MM.1S (cell line): Measurements from ENCODE around the gene SYCP3.

ENCODE experiments used
- DNase-seq: peaks from one replicate; pipeline ENCODE4 v3.0.0-alpha.2; 2015
- H2AFZ ChIP-seq: fragments of 300-600 bp; sonication (generic); 2 replicates; pipeline ENCODE4 v1.6.0; 2016; ENCODE audit warnings: antibody characterized with exemption, low read length
- H3F3A ChIP-seq: fragments of 300-600 bp; sonication (generic); 2 replicates; pipeline ENCODE4 v1.6.1; 2016; ENCODE audit warnings: mild to moderate bottlenecking, antibody characterized with exemption, low read length, moderate library complexity, mixed read lengths; ENCODE audit not compliant: insufficient read depth
- H3K27ac ChIP-seq: fragments of 300-600 bp; sonication (generic); 2 replicates; pipeline ENCODE4 v1.5.1; 2016; ENCODE audit warnings: mild to moderate bottlenecking, low read length
- H3K27me3 ChIP-seq: fragments of 300-600 bp; sonication (generic); replicated peaks from 2 replicates; pipeline ENCODE4 v1.6.0; 2016; ENCODE audit warnings: low read length; ENCODE audit not compliant: insufficient read depth
- H3K36me3 ChIP-seq: fragments of 300-600 bp; sonication (generic); replicated peaks from 2 replicates; pipeline ENCODE4 v1.6.1; 2016; ENCODE audit warnings: mild to moderate bottlenecking, low read length, mixed read lengths; ENCODE audit not compliant: insufficient read depth
- H3K4me1 ChIP-seq: fragments of 300-600 bp; sonication (generic); 2 replicates; pipeline ENCODE4 v1.6.1; 2016; ENCODE audit warnings: low read length, mixed read lengths
- H3K4me2 ChIP-seq: fragments of 300-600 bp; sonication (generic); 2 replicates; pipeline ENCODE4 v1.6.0; 2016; ENCODE audit warnings: low read depth, low read length
- H3K4me3 ChIP-seq: fragments of 300-600 bp; sonication (generic); 2 replicates; pipeline ENCODE4 v1.5.1; 2016; ENCODE audit warnings: low read length, mixed read lengths
- H3K79me2 ChIP-seq: fragments of 300-600 bp; sonication (generic); 2 replicates; pipeline ENCODE4 v1.6.1; 2016; ENCODE audit warnings: mixed run types, low read length, mixed read lengths
- H3K9ac ChIP-seq: fragments of 300-600 bp; sonication (generic); 2 replicates; pipeline ENCODE4 v1.6.1; 2016; ENCODE audit warnings: low read length, mixed read lengths
- H3K9me2 ChIP-seq: fragments of 300-600 bp; sonication (generic); replicated peaks from 2 replicates; pipeline ENCODE4 v1.6.1; 2016; ENCODE audit warnings: mild to moderate bottlenecking, low read length, mixed read lengths; ENCODE audit not compliant: insufficient read depth
- H3K9me3 ChIP-seq: fragments of 300-600 bp; sonication (generic); replicated peaks from 2 replicates; pipeline ENCODE4 v1.6.1; 2016; ENCODE audit warnings: mild to moderate bottlenecking, low read length, mixed read lengths; ENCODE audit not compliant: insufficient read depth
- H4K20me1 ChIP-seq: fragments of 300-600 bp; sonication (generic); 2 replicates; pipeline ENCODE4 v1.6.1; 2016; ENCODE audit warnings: mild to moderate bottlenecking, low read length, moderate library complexity, mixed read lengths; ENCODE audit not compliant: insufficient read depth
- EZH2 ChIP-seq: fragments of 300-600 bp; sonication (generic); optimal IDR thresholded peaks from 2 replicates; pipeline ENCODE3; 2017; ENCODE audit warnings: low read depth, mild to moderate bottlenecking, antibody characterized with exemption, low read length, mixed read lengths
- EZH2phosphoT487 ChIP-seq: fragments of 300-600 bp; sonication (generic); IDR thresholded peaks from 2 replicates; pipeline ENCODE4 v1.6.1; 2018; ENCODE audit warnings: antibody characterized with exemption, low read length
- TF ChIP-seq, protein P1 (sequence below): fragments of 300-600 bp; sonication (generic); IDR thresholded peaks from 2 replicates; pipeline ENCODE4 v1.5.1; 2016; ENCODE audit warnings: antibody characterized with exemption, low read length, mixed read lengths

The SYCP3 gene

GRCh38 chr12:101706403-101706802 lies 32.9 kb downstream of the SYCP3 start:
- H3K9me2 ChIP-seq: no peaks in the 10 kb centered on the region
- H3K4me3 ChIP-seq: no peak overlapping the region
- peaks cover 12% of the 10 kb centered on the region for H3K4me1 ChIP-seq
- H2AFZ ChIP-seq: no peak overlapping the region
- H3K36me3 ChIP-seq: no peaks in the 10 kb centered on the region
- H3F3A ChIP-seq: no peaks in the 10 kb centered on the region
- H3K9me3 ChIP-seq: no peaks in the 10 kb centered on the region
- H3K4me2 ChIP-seq: no peak overlapping the region
- no peaks in the 10 kb centered on the region for H3K27me3 ChIP-seq
- H4K20me1 ChIP-seq: no peaks in the 10 kb centered on the region; the same call in 1 of the 2 replicates
- no peak overlapping the region for H3K9ac ChIP-seq
- DNase-seq: no peak
- TF ChIP-seq EZH2 (no peak), EZH2phosphoT487 (no peak)
- TF ChIP-seq, protein P1, sequence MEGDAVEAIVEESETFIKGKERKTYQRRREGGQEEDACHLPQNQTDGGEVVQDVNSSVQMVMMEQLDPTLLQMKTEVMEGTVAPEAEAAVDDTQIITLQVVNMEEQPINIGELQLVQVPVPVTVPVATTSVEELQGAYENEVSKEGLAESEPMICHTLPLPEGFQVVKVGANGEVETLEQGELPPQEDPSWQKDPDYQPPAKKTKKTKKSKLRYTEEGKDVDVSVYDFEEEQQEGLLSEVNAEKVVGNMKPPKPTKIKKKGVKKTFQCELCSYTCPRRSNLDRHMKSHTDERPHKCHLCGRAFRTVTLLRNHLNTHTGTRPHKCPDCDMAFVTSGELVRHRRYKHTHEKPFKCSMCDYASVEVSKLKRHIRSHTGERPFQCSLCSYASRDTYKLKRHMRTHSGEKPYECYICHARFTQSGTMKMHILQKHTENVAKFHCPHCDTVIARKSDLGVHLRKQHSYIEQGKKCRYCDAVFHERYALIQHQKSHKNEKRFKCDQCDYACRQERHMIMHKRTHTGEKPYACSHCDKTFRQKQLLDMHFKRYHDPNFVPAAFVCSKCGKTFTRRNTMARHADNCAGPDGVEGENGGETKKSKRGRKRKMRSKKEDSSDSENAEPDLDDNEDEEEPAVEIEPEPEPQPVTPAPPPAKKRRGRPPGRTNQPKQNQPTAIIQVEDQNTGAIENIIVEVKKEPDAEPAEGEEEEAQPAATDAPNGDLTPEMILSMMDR: no peak
- H3K79me2 ChIP-seq: peaks cover 75% of the 10 kb centered on the region
- no peak overlapping the region for H3K27ac ChIP-seq

DNA sequence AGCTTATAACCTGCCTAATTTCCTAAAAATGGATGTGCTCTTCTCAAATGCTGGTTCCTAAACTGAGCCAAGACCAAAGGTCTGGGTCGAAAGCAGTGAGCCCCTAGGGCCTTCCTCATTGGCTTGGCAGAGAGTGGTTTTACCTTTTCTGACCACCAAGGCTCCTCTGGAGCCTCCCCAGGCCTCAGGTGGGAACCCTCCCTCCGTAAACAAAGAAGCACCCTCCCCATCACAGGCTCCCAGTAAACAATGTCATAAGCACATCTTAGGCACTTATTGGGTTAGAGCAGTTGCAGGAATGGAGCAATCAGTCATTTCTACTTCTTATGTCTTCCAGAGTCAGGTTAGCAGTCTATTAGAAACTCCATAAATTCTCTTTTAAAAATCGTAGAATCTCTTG lies 35.8 kb downstream of the SYCP3 start:
- no peak for DNase-seq
- no peaks in the 10 kb centered on the region for H3K27me3 ChIP-seq
- no peaks in the 10 kb centered on the region for H3K9me3 ChIP-seq
- no peaks in the 10 kb centered on the region for H3K4me1 ChIP-seq
- H3K79me2 ChIP-seq: peaks cover 75% of the 10 kb centered on the region
- no peak for TF ChIP-seq EZH2
- TF ChIP-seq EZH2phosphoT487: no peak
- TF ChIP-seq, protein P1: no peak
- H3K4me2 ChIP-seq: no peak overlapping the region
- no peak overlapping the region for H2AFZ ChIP-seq
- H3K9me2 ChIP-seq: no peaks in the 10 kb centered on the region
- no peak overlapping the region for H3K4me3 ChIP-seq
- no peak overlapping the region for H3K27ac ChIP-seq
- H3K36me3 ChIP-seq: no peaks in the 10 kb centered on the region
- no peak overlapping the region for H3K9ac ChIP-seq
- peaks cover 3% of the 10 kb centered on the region; the same call in 1 of the 2 replicates for H3F3A ChIP-seq
- H4K20me1 ChIP-seq: no peaks in the 10 kb centered on the region; the same call in 1 of the 2 replicates

DNA sequence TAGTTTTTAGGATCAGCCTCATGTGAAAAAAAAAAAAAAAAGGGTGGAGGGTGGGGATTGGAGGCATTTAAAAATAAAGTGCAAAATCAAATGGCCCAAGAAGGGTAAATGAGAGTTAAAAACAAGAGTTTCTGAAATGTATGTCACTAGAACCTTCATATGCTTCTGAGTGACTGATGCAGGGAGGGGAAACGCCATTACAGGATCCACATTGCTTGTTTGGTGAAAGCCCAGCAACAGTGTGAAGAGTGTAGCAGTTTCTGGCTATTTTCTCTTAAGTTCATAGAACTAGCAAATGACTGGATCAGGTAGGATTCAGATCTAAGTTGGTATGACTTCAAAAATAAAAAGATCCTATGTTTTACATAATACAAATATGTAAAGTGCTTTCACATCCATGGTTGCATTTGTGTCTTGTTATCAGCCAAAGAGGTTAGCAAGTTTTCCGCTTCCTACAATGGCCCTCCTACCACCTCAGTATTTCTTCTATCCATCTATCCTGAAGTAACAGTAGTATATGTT lies 38.9 kb downstream of the SYCP3 start:
- H3K79me2 ChIP-seq: peaks cover 61% of the 10 kb centered on the region
- no peaks in the 10 kb centered on the region for H3K9me3 ChIP-seq
- H3K27ac ChIP-seq: no peak overlapping the region
- no peak overlapping the region for H3K4me3 ChIP-seq
- H3K27me3 ChIP-seq: no peaks in the 10 kb centered on the region
- H3K36me3 ChIP-seq: no peaks in the 10 kb centered on the region
- no peak for TF ChIP-seq EZH2phosphoT487
- TF ChIP-seq, protein P1: no peak
- no peak for TF ChIP-seq EZH2
- no peak overlapping the region for H2AFZ ChIP-seq
- no peaks in the 10 kb centered on the region for H3K9me2 ChIP-seq
- peaks cover 8% of the 10 kb centered on the region for H3K4me1 ChIP-seq
- H3K4me2 ChIP-seq: 0 out of 2 replicates have a peak overlapping the region, but pooled peaks have one; percentile 11
- no peak overlapping the region for H3K9ac ChIP-seq
- DNase-seq: no peak
- peaks cover 12% of the 10 kb centered on the region for H3F3A ChIP-seq
- no peaks in the 10 kb centered on the region for H4K20me1 ChIP-seq
